WTC11 (cell line): ENCODE results near the gene CPPED1. TPM values are rescaled to one million over a fixed set of nuclear protein-coding genes. Genes with fewer than 3 reads are reported as not detected.

Source experiments
- ATAC-seq: fragments of 200-7000 bp; cut with Tn5 transposase; 2 replicates; pipeline ENCODE4 v1.10.0; 2021; ENCODE audit warnings: mild to moderate bottlenecking, moderate library complexity
- CTCF ChIA-PET: fragments of 300-600 bp; sonication (Branson Sonifier 250); formaldehyde crosslinking; loops from one replicate; lab custom pipeline; 2021; ENCODE audit warnings: antibody characterized with exemption; lab: Charles Lee
- POLR2A ChIA-PET: fragments of 350-600 bp; sonication (Branson Sonifier 250); formaldehyde crosslinking; loops from one replicate; lab custom pipeline; 2021; ENCODE audit warnings: antibody characterized with exemption; lab: Charles Lee
- DNase-seq: peaks from one replicate; pipeline ENCODE4 v3.0.0; 2021; ENCODE audit warnings: low spot score
- H3K27ac Mint-ChIP-seq: 2 replicates; pipeline ENCODE4 v1.8.0; 2021; ENCODE audit warnings: mixed read lengths
- H3K27me3 Mint-ChIP-seq: 2 replicates; pipeline ENCODE4 v1.8.0; 2021; ENCODE audit warnings: low read depth, mild to moderate bottlenecking, moderate library complexity, mixed read lengths
- H3K36me3 Mint-ChIP-seq: 2 replicates; pipeline ENCODE4 v1.8.0; 2021; ENCODE audit warnings: mixed read lengths
- H3K4me1 Mint-ChIP-seq: 2 replicates; pipeline ENCODE4 v1.8.0; 2022; ENCODE audit warnings: mixed read lengths
- H3K4me3 Mint-ChIP-seq: 2 replicates; pipeline ENCODE4 v1.8.0; 2021; ENCODE audit warnings: mild to moderate bottlenecking, moderate library complexity, mixed read lengths
- H3K9me3 Mint-ChIP-seq: 2 replicates; pipeline ENCODE4 v1.8.0; 2021; ENCODE audit warnings: mixed read lengths
- FOXJ3 ChIP-seq: sonication (generic); formaldehyde crosslinking; IDR thresholded peaks from 2 replicates; pipeline ENCODE4 v1.9.0; 2021; ENCODE audit warnings: missing genetic modification reagents, mild to moderate bottlenecking, borderline replicate concordance
- GABPB1 ChIP-seq: sonication (generic); formaldehyde crosslinking; IDR thresholded peaks from 2 replicates; pipeline ENCODE4 v1.8.1; 2023; ENCODE audit warnings: mild to moderate bottlenecking, missing genetic modification reagents
- GTF2I ChIP-seq: fragments of 250-450 bp; sonication (Bioruptor Pico); conservative IDR thresholded peaks from 2 replicates; pipeline ENCODE4 v1.4.0; 2021; ENCODE audit warnings: mild to moderate bottlenecking
- MYBL2 ChIP-seq: sonication (generic); formaldehyde crosslinking; IDR thresholded peaks from 2 replicates; pipeline ENCODE4 v1.8.1; 2023; ENCODE audit warnings: mild to moderate bottlenecking, moderate library complexity, missing genetic modification reagents
- OVOL2 ChIP-seq: fragments of 250-450 bp; sonication (Bioruptor Pico); IDR thresholded peaks from 2 replicates; pipeline ENCODE4 v1.9.0; 2021; ENCODE audit warnings: mild to moderate bottlenecking, borderline replicate concordance
- TEAD4 ChIP-seq: sonication (generic); formaldehyde crosslinking; IDR thresholded peaks from 2 replicates; pipeline ENCODE4 v1.8.0; 2022; ENCODE audit warnings: mild to moderate bottlenecking, missing genetic modification reagents
- ZNF219 ChIP-seq: sonication (generic); formaldehyde crosslinking; IDR thresholded peaks from 2 replicates; pipeline ENCODE4 v1.8.0; 2023; ENCODE audit warnings: missing genetic modification reagents, mild to moderate bottlenecking, borderline replicate concordance
- total RNA-seq: library from RNA; stranded (reverse); gene quantifications from 3 replicates; pipeline ENCODE4 v1.2.3, GENCODE V29; 2021
- TF ChIP-seq, protein P1 (sequence below): sonication (generic); formaldehyde crosslinking; IDR thresholded peaks from 2 replicates; pipeline ENCODE4 v1.8.0; 2022; ENCODE audit warnings: mild to moderate bottlenecking, missing genetic modification reagents
- TF ChIP-seq, protein P2 (sequence below): sonication (generic); formaldehyde crosslinking; IDR thresholded peaks from 2 replicates; pipeline ENCODE4 v1.8.0; 2022; ENCODE audit warnings: missing genetic modification reagents
- TF ChIP-seq, protein P3 (sequence below): fragments of 250-450 bp; sonication (Bioruptor Pico); IDR thresholded peaks from 2 replicates; pipeline ENCODE4 v1.9.0; 2021; ENCODE audit warnings: mild to moderate bottlenecking
- TF ChIP-seq, protein P4 (sequence below): fragments of 250-450 bp; sonication (Bioruptor Pico); IDR thresholded peaks from 2 replicates; pipeline ENCODE4 v1.8.0; 2021; ENCODE audit warnings: mild to moderate bottlenecking
- TF ChIP-seq, protein P5 (sequence below): fragments of 250-450 bp; sonication (Bioruptor Pico); IDR thresholded peaks from 2 replicates; pipeline ENCODE4 v2.1.2; 2022; ENCODE audit warnings: mild to moderate bottlenecking, moderate library complexity
- TF ChIP-seq, protein P6 (sequence below): sonication (generic); formaldehyde crosslinking; IDR thresholded peaks from 2 replicates; pipeline ENCODE4 v1.8.1; 2022; ENCODE audit warnings: low read depth, missing genetic modification reagents, borderline replicate concordance

The CPPED1 gene
- total RNA-seq, 1 experiment from 2014 or later, result 8.8 TPM

DNA sequence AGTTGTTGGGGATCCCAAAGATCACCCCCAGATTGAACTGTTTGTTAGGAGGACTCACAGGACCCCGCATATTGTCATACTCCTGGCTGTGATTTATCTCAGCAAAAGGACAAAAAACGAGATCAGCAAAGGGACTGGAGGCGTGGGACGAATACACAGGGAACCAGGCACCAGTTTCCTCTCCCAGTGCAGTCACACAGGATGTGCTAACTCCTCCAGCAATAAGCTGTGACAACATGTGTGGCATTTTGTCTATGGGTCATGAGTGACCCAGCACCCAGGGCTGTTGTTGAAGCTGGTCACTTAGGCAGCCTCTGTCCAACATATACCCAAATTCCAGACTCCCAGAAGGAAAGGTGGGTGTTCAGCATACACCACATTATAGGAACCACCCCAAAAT is 60.9 kb downstream of the CPPED1 start (continued):
- TF ChIP-seq, protein P1, sequence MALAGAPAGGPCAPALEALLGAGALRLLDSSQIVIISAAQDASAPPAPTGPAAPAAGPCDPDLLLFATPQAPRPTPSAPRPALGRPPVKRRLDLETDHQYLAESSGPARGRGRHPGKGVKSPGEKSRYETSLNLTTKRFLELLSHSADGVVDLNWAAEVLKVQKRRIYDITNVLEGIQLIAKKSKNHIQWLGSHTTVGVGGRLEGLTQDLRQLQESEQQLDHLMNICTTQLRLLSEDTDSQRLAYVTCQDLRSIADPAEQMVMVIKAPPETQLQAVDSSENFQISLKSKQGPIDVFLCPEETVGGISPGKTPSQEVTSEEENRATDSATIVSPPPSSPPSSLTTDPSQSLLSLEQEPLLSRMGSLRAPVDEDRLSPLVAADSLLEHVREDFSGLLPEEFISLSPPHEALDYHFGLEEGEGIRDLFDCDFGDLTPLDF (CRISPR knock-in tag), result no peak
- no peak for TF ChIP-seq TEAD4 (CRISPR knock-in tag)

DNA sequence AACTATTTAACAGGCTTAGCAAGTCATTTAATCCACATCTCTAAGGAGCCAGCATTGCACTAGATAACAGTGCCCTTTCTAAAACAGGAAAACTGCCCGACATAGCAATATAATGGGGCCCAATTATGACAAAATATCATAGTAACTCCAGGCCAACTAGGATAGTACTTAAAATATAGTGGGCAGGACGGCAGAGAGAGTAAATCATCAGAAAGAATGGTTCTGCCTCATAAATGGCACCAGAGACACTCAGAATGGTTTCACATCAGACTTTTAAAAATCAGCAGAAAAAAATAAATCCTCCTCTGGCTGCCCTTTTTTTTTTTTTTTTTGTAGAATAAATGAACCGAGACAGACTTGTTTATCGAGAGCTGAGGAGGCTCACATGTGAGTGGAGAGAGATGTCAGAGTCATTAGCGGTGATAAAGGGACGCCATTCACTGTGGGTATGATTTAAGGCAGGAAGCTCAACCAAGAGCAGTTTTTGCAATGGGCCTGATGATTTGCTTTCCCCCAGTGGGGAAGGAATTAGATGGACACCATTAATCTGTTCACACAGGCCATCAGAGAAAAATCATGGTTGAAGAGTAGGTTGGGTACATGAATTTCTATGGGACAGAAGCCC is 62.6 kb downstream of the CPPED1 start:
- TF ChIP-seq MYBL2, result no peak
- TF ChIP-seq OVOL2 (CRISPR knock-in tag), result no peak
- TF ChIP-seq, protein P2, sequence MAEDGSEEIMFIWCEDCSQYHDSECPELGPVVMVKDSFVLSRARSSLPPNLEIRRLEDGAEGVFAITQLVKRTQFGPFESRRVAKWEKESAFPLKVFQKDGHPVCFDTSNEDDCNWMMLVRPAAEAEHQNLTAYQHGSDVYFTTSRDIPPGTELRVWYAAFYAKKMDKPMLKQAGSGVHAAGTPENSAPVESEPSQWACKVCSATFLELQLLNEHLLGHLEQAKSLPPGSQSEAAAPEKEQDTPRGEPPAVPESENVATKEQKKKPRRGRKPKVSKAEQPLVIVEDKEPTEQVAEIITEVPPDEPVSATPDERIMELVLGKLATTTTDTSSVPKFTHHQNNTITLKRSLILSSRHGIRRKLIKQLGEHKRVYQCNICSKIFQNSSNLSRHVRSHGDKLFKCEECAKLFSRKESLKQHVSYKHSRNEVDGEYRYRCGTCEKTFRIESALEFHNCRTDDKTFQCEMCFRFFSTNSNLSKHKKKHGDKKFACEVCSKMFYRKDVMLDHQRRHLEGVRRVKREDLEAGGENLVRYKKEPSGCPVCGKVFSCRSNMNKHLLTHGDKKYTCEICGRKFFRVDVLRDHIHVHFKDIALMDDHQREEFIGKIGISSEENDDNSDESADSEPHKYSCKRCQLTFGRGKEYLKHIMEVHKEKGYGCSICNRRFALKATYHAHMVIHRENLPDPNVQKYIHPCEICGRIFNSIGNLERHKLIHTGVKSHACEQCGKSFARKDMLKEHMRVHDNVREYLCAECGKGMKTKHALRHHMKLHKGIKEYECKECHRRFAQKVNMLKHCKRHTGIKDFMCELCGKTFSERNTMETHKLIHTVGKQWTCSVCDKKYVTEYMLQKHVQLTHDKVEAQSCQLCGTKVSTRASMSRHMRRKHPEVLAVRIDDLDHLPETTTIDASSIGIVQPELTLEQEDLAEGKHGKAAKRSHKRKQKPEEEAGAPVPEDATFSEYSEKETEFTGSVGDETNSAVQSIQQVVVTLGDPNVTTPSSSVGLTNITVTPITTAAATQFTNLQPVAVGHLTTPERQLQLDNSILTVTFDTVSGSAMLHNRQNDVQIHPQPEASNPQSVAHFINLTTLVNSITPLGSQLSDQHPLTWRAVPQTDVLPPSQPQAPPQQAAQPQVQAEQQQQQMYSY (CRISPR knock-in tag), result no peak
- TF ChIP-seq, protein P3, sequence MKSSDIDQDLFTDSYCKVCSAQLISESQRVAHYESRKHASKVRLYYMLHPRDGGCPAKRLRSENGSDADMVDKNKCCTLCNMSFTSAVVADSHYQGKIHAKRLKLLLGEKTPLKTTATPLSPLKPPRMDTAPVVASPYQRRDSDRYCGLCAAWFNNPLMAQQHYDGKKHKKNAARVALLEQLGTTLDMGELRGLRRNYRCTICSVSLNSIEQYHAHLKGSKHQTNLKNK (CRISPR knock-in tag), result no peak
- no peak for TF ChIP-seq GABPB1 (CRISPR knock-in tag)
- TF ChIP-seq FOXJ3, result no peak
- TF ChIP-seq, protein P4, sequence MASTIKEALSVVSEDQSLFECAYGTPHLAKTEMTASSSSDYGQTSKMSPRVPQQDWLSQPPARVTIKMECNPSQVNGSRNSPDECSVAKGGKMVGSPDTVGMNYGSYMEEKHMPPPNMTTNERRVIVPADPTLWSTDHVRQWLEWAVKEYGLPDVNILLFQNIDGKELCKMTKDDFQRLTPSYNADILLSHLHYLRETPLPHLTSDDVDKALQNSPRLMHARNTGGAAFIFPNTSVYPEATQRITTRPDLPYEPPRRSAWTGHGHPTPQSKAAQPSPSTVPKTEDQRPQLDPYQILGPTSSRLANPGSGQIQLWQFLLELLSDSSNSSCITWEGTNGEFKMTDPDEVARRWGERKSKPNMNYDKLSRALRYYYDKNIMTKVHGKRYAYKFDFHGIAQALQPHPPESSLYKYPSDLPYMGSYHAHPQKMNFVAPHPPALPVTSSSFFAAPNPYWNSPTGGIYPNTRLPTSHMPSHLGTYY (CRISPR knock-in tag), result no peak
- TF ChIP-seq, protein P5, sequence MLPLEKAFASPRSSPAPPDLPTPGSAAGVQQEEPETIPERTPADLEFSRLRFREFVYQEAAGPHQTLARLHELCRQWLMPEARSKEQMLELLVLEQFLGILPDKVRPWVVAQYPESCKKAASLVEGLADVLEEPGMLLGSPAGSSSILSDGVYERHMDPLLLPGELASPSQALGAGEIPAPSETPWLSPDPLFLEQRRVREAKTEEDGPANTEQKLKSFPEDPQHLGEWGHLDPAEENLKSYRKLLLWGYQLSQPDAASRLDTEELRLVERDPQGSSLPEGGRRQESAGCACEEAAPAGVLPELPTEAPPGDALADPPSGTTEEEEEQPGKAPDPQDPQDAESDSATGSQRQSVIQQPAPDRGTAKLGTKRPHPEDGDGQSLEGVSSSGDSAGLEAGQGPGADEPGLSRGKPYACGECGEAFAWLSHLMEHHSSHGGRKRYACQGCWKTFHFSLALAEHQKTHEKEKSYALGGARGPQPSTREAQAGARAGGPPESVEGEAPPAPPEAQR (CRISPR knock-in tag), result no peak
- TF ChIP-seq, protein P6, sequence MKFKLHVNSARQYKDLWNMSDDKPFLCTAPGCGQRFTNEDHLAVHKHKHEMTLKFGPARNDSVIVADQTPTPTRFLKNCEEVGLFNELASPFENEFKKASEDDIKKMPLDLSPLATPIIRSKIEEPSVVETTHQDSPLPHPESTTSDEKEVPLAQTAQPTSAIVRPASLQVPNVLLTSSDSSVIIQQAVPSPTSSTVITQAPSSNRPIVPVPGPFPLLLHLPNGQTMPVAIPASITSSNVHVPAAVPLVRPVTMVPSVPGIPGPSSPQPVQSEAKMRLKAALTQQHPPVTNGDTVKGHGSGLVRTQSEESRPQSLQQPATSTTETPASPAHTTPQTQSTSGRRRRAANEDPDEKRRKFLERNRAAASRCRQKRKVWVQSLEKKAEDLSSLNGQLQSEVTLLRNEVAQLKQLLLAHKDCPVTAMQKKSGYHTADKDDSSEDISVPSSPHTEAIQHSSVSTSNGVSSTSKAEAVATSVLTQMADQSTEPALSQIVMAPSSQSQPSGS (CRISPR knock-in tag), result no peak
- peaks cover 21% of the 10 kb centered on the region for H3K9me3 Mint-ChIP-seq
- ChIA-PET POLR2A (interaction anchor here (0.7 kb wide), 2 partner anchors 12 to 411 kb away, joined by 4 to 6 read pairs; no protein-coding TSS in a partner anchor), CTCF (interaction anchor here (0.6 to 1.1 kb wide), 2 partner anchors 12 to 166 kb away, joined by 3 read pairs; no protein-coding TSS in a partner anchor)
- H3K27me3 Mint-ChIP-seq, result no peaks in the 10 kb centered on the region
- DNase-seq (no peak), ATAC-seq (no peak)
- H3K4me3 Mint-ChIP-seq, result no peak overlapping the region
- peaks cover 11% of the 10 kb centered on the region for H3K4me1 Mint-ChIP-seq
- H3K27ac Mint-ChIP-seq, result 0 out of 2 replicates have a peak overlapping the region, but pooled peaks have one; percentile 45
- H3K36me3 Mint-ChIP-seq, result peaks cover 8% of the 10 kb centered on the region

DNA sequence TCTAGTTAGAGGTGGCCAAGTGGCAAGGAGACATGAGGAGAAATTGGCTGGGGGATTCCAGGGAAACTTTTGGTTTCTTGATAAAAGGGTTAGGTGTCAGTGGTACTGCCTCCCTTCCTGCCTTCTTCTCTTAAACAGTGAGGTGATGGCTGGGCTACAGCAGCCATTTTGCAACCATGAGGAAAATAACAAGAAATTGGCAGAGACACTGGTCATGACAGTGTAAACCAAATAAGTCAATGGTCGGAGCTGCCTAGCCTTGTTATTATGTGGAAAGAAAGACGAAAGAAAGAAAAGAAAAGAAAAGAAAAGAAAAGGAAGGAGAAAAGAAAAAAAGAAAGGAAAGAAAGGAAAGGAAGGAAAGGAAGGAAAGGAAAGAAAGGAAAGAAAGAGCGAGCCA is 63.9 kb downstream of the CPPED1 start:
- ATAC-seq, result no peak

More for the DNA sequence above, 63.9 kb downstream of the CPPED1 start:
- no peaks in the 10 kb centered on the region for H3K27me3 Mint-ChIP-seq
- ChIA-PET POLR2A (no interaction called here), CTCF (no interaction called here)
- peak overlapping the region; percentile 84 for H3K27ac Mint-ChIP-seq
- H3K4me1 Mint-ChIP-seq, result peaks cover 13% of the 10 kb centered on the region
- no peak for DNase-seq
- peaks cover 4% of the 10 kb centered on the region for H3K36me3 Mint-ChIP-seq
- H3K4me3 Mint-ChIP-seq, result no peak overlapping the region
- peaks cover 10% of the 10 kb centered on the region for H3K9me3 Mint-ChIP-seq
- TF ChIP-seq GTF2I, result peak; percentile 47; the same call in 1 of the 2 replicates
- TF ChIP-seq ZNF219 (CRISPR knock-in tag), result no peak
- TF ChIP-seq, all 79 proteins: peak for 1
